HUES6 (cell line): ENCODE data around the gene LDB1.

Experiments
- H3K27ac ChIP-seq: 2 replicates; pipeline ENCODE4 v1.7.0; 2013; ENCODE audit warnings: low read depth, mild to moderate bottlenecking, low read length, inconsistent platforms
- H3K27me3 ChIP-seq: 2 replicates; pipeline ENCODE4 v1.6.1; 2013; ENCODE audit warnings: low read length; ENCODE audit not compliant: control insufficient read depth, insufficient read depth
- H3K36me3 ChIP-seq: 2 replicates; pipeline ENCODE4 v1.6.1; 2013; ENCODE audit warnings: low read length; ENCODE audit not compliant: control insufficient read depth, insufficient read depth
- H3K4me1 ChIP-seq: 2 replicates; pipeline ENCODE4 v1.6.1; 2013; ENCODE audit warnings: low read length; ENCODE audit not compliant: control insufficient read depth, insufficient read depth
- H3K4me3 ChIP-seq: 2 replicates; pipeline ENCODE4 v1.5.1; 2013; ENCODE audit warnings: low read depth, low read length
- H3K9ac ChIP-seq: one replicate; pipeline ENCODE4 v1.6.1; 2013; ENCODE audit warnings: mild to moderate bottlenecking, low read length
- H3K9me3 ChIP-seq: 2 replicates; pipeline ENCODE4 v1.6.1; 2013; ENCODE audit warnings: low read depth, low read length; ENCODE audit not compliant: control insufficient read depth, insufficient read depth

The LDB1 gene

GRCh38 chr10:102111276-102111675 lies 8.9 kb downstream of the LDB1 start:
- peaks cover 54% of the 10 kb centered on the region for H3K36me3 ChIP-seq
- H3K27me3 ChIP-seq, result no peaks in the 10 kb centered on the region
- no peak overlapping the region for H3K9ac ChIP-seq
- H3K9me3 ChIP-seq, result no peaks in the 10 kb centered on the region
- peaks cover 29% of the 10 kb centered on the region for H3K4me1 ChIP-seq
- no peak overlapping the region for H3K4me3 ChIP-seq
- no peak overlapping the region for H3K27ac ChIP-seq

GRCh38 chr10:102109166-102110116 lies 10.7 kb downstream of the LDB1 start:
- H3K9me3 ChIP-seq, result no peaks in the 10 kb centered on the region
- no peak overlapping the region for H3K27ac ChIP-seq
- peaks cover 67% of the 10 kb centered on the region for H3K36me3 ChIP-seq
- peaks cover 17% of the 10 kb centered on the region for H3K4me1 ChIP-seq
- no peak overlapping the region for H3K9ac ChIP-seq
- no peak overlapping the region for H3K4me3 ChIP-seq
- no peaks in the 10 kb centered on the region for H3K27me3 ChIP-seq

GRCh38 chr10:102106998-102107397 lies 13.2 kb downstream of the LDB1 start:
- no peaks in the 10 kb centered on the region for H3K27me3 ChIP-seq
- H3K4me3 ChIP-seq, result no peak overlapping the region
- H3K36me3 ChIP-seq, result peaks cover 82% of the 10 kb centered on the region
- H3K9me3 ChIP-seq, result no peaks in the 10 kb centered on the region
- no peak overlapping the region for H3K9ac ChIP-seq
- no peaks in the 10 kb centered on the region for H3K4me1 ChIP-seq
- H3K27ac ChIP-seq, result no peak overlapping the region

GRCh38 chr10:102102421-102102820 lies 17.7 kb downstream of the LDB1 start:
- H3K27me3 ChIP-seq, result no peaks in the 10 kb centered on the region
- H3K36me3 ChIP-seq, result peaks cover 52% of the 10 kb centered on the region
- no peak overlapping the region for H3K9ac ChIP-seq
- no peak overlapping the region for H3K27ac ChIP-seq
- H3K4me3 ChIP-seq, result no peak overlapping the region
- H3K9me3 ChIP-seq, result no peaks in the 10 kb centered on the region
- no peaks in the 10 kb centered on the region for H3K4me1 ChIP-seq

- no peaks in the 10 kb centered on the region for H3K27me3 ChIP-seq
- H3K9me3 ChIP-seq, result no peaks in the 10 kb centered on the region
- no peak overlapping the region for H3K27ac ChIP-seq
- peaks cover 44% of the 10 kb centered on the region for H3K36me3 ChIP-seq
- H3K4me3 ChIP-seq, result no peak overlapping the region
- no peak overlapping the region for H3K9ac ChIP-seq
- H3K4me1 ChIP-seq, result no peaks in the 10 kb centered on the region
These were observed 19.0 kb downstream of the LDB1 start for GRCh38 chr10:102101152-102101551.

GRCh38 chr10:102096449-102096848 lies 23.7 kb downstream of the LDB1 start:
- no peaks in the 10 kb centered on the region for H3K9me3 ChIP-seq
- peaks cover 14% of the 10 kb centered on the region for H3K36me3 ChIP-seq
- no peak overlapping the region for H3K4me3 ChIP-seq
- H3K27me3 ChIP-seq, result no peaks in the 10 kb centered on the region
- no peak overlapping the region for H3K27ac ChIP-seq
- H3K4me1 ChIP-seq, result no peaks in the 10 kb centered on the region
- H3K9ac ChIP-seq, result no peak overlapping the region

GRCh38 chr10:102090772-102091171 lies 29.4 kb downstream of the LDB1 start:
- H3K27ac ChIP-seq, result no peak overlapping the region
- H3K27me3 ChIP-seq, result no peaks in the 10 kb centered on the region
- H3K4me3 ChIP-seq, result no peak overlapping the region
- H3K4me1 ChIP-seq, result no peaks in the 10 kb centered on the region
- H3K9me3 ChIP-seq, result no peaks in the 10 kb centered on the region
- 0 out of 2 replicates have a peak, but pooled peaks cover 3% of the 10 kb centered on the region for H3K36me3 ChIP-seq
- H3K9ac ChIP-seq, result no peak overlapping the region

GRCh38 chr10:102086196-102086595 lies 34.0 kb downstream of the LDB1 start:
- no peaks in the 10 kb centered on the region for H3K4me1 ChIP-seq

GRCh38 chr10:102085336-102085735 lies 34.8 kb downstream of the LDB1 start:
- no peaks in the 10 kb centered on the region for H3K4me1 ChIP-seq
- H3K27ac ChIP-seq, result no peak overlapping the region
- H3K27me3 ChIP-seq, result no peaks in the 10 kb centered on the region
- H3K36me3 ChIP-seq, result 0 out of 2 replicates have a peak, but pooled peaks cover 5% of the 10 kb centered on the region
- H3K9me3 ChIP-seq, result no peaks in the 10 kb centered on the region
- H3K9ac ChIP-seq, result no peak overlapping the region
- no peak overlapping the region for H3K4me3 ChIP-seq

More at GRCh38 chr10:102086196-102086595, 34.0 kb downstream of the LDB1 start:
- Histone ChIP-seq H3K27me3 (no peaks in the 10 kb centered on the region), H3K9ac (no peak overlapping the region), H3K9me3 (no peaks in the 10 kb centered on the region), H3K4me3 (no peak overlapping the region), H3K27ac (no peak overlapping the region), H3K36me3 (0 out of 2 replicates have a peak, but pooled peaks cover 5% of the 10 kb centered on the region)

- Histone ChIP-seq H3K4me3 (no peak overlapping the region), H3K9ac (no peak overlapping the region), H3K9me3 (no peaks in the 10 kb centered on the region), H3K4me1 (no peaks in the 10 kb centered on the region), H3K27me3 (no peaks in the 10 kb centered on the region), H3K27ac (no peak overlapping the region), H3K36me3 (0 out of 2 replicates have a peak, but pooled peaks cover 3% of the 10 kb centered on the region)
These were observed 36.6 kb downstream of the LDB1 start for GRCh38 chr10:102083541-102083940.

GRCh38 chr10:102072673-102073527 lies 47.3 kb downstream of the LDB1 start:
- no peak overlapping the region for H3K9ac ChIP-seq
- no peaks in the 10 kb centered on the region for H3K27me3 ChIP-seq
- no peaks in the 10 kb centered on the region for H3K9me3 ChIP-seq
- H3K27ac ChIP-seq, result no peak overlapping the region
- H3K36me3 ChIP-seq, result no peaks in the 10 kb centered on the region
- no peaks in the 10 kb centered on the region for H3K4me1 ChIP-seq
- no peak overlapping the region for H3K4me3 ChIP-seq
